ENCODE results near the gene CFAP45. TPM values are rescaled to one million over a fixed set of nuclear protein-coding genes. Genes with fewer than 3 reads are reported as not detected.

CFAP45 gene
- total and polyA plus RNA-seq, 4 experiments from 2014 or later: 0.15 to 0.67 (median 0.52) TPM; not detected in 1

DNA sequence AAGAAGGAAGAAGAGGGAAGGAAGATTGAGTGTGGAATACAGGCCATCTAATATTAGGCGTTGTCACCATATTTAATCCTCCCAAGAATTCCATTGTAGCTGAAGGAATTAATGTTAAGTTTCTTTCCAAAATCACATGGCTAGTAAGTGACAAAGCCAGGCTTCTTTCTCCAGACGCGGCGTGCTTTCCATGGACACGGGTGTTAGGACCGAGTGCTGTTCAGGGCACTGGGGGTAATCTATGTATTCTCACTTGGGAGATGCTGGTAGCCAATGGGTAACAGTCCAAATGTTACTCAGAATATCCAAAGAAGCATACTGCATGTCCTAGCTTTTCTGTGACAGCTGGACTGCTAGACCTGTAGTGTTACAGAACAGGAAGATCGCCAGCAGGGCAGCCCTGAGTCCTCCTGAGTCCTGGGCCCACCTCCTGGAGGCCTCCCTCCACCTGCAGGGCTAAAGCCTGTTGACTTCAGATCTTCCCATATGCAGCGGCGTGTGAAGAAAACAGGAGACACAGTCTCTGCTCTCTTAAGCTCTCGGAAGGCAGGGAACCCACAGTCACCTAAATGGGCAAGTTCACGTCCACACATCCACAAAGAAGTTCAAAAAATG, 40.1 kb upstream of the CFAP45 start:
- POLR2A ChIA-PET (ENCODE audit: partially characterized antibody): interaction anchor here (1.1 kb wide), 1 partner anchor 15 kb away, joined by 3 read pairs; the partner anchor contains the start of gene TAGLN2
- no peak overlapping the region for H3K27ac Mint-ChIP-seq
- no peaks in the 10 kb centered on the region for H3K36me3 Mint-ChIP-seq
- H3K4me1 Mint-ChIP-seq: peaks cover 4 to 12% (median 7%) of the 10 kb centered on the region in 4 donors
- H3K27me3 Mint-ChIP-seq: peaks cover 26 to 32% of the 10 kb centered on the region in 2 donors
- peaks cover 18% of the 10 kb centered on the region for H3K27me3 ChIP-seq (ENCODE audit: insufficient read depth, low read length)
- H3K9me3 Mint-ChIP-seq: no peaks in the 10 kb centered on the region
- DNase-seq: no peak
- no peak overlapping the region for H3K4me3 ChIP-seq (ENCODE audit: low read length in 2 of 2)
- H3K9me3 ChIP-seq (ENCODE audit: control insufficient read depth in 1 of 2, low read length in 2 of 2): no peaks in the 10 kb centered on the region
- no peak overlapping the region for H3K27ac ChIP-seq (ENCODE audit: low read depth, low read length)
- intact Hi-C loops (cut with micrococcal nuclease): no loop called here
- peaks cover 19% of the 10 kb centered on the region for H3K4me1 ChIP-seq (ENCODE audit: insufficient read depth, low read length)
- H3K36me3 ChIP-seq (ENCODE audit: insufficient read depth, low read length): no peaks in the 10 kb centered on the region
- H3K4me3 Mint-ChIP-seq: no peak overlapping the region
- CTCF ChIA-PET (ENCODE audit: partially characterized antibody): interaction anchor here (0.8 to 10.8 kb wide), 8 partner anchors 8 to 143 kb away, joined by 3 to 120 read pairs (median 4); no protein-coding TSS in a partner anchor

DNA sequence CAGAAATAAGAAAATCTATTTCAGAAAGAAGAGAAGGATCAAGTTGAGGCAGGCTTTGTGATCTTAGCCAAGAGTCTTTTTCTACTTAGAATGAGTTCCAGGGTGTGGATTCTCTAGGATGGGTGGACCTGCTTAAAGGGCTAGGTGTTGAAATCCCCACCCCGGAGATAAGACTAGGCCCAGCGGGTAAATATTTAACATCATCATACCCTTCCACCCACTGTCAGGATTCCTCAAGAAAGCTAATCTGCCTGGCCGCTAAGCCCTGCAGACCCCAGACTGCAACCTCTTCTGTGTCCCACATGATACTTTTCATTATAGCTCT, 39.7 kb upstream of the CFAP45 start:
- H3K9me3 Mint-ChIP-seq: no peaks in the 10 kb centered on the region

DNA sequence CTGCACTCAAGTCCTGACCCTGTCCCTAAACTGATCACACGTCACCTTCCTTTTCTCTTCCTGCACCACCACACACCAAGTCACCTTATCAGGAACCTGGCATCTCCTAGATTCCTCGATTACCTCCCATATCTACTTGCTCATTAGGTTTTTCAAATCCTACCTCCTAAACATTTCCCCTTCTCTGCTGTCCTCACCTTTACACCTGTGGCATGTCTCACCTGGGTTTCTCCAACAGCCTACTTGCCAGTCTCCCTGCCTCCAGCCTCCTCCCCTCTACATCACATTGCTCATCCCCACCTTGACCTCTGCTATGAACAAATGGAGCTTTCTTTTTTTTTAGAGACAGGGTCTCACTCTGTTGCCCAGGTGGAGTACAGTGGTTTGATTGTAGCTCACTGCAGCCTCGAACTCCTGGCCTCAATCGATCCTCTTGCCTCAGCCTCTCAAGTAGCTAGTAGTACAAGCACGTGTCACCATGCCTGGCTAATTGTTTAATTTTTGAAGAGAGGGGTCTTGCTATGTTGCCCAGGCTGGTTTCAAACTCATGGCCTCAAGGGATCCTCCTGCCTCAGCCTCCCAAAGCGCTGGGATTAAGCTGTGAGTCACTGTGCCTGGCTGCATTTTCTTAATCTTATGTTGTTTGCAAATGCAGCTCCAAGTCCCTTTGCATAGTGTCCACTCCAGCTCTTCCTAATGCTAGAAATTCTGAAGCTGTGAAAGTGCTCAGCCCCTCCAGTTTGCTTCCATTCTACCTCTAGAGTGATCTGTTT, 39.1 kb upstream of the CFAP45 start:
- Histone ChIP-seq H3K36me3 (ENCODE audit: insufficient read depth, low read length) (no peaks in the 10 kb centered on the region), H3K27ac (ENCODE audit: low read depth, low read length) (no peak overlapping the region), H3K9me3 (ENCODE audit: control insufficient read depth in 1 of 2, low read length in 2 of 2) (no peaks in the 10 kb centered on the region), H3K4me1 (ENCODE audit: insufficient read depth, low read length) (peaks cover 15% of the 10 kb centered on the region), H3K4me3 (ENCODE audit: low read length in 2 of 2) (no peak overlapping the region), H3K27me3 (ENCODE audit: insufficient read depth, low read length) (peaks cover 9% of the 10 kb centered on the region)
- Mint-ChIP-seq H3K27ac (peak overlapping the region in 1 of 7 donors; percentile 31), H3K9me3 (no peaks in the 10 kb centered on the region), H3K4me3 (no peak overlapping the region), H3K27me3 (peaks cover 19 to 24% of the 10 kb centered on the region in 2 donors), H3K4me1 (peaks cover 0 to 7% (median 3%) of the 10 kb centered on the region in 4 donors), H3K36me3 (no peaks in the 10 kb centered on the region)
- CTCF ChIA-PET (ENCODE audit: partially characterized antibody): interaction anchor here (0.8 to 10.8 kb wide), 8 partner anchors 9 to 140 kb away, joined by 3 to 120 read pairs (median 4); no protein-coding TSS in a partner anchor
- intact Hi-C loops (cut with micrococcal nuclease): loop anchor here (5.0 kb wide), 1 partner anchor 438 kb away; no protein-coding TSS in a partner anchor
- DNase-seq: no peak
- POLR2A ChIA-PET (ENCODE audit: partially characterized antibody): no interaction called here

More for the DNA sequence above, 39.7 kb upstream of the CFAP45 start:
- intact Hi-C loops (cut with micrococcal nuclease): loop anchor here (5.0 kb wide), 1 partner anchor 438 kb away; no protein-coding TSS in a partner anchor
- no peaks in the 10 kb centered on the region for H3K36me3 ChIP-seq (ENCODE audit: insufficient read depth, low read length)
- H3K4me1 Mint-ChIP-seq: peaks cover under 1 to 8% (median 4%) of the 10 kb centered on the region in 4 donors
- no peak for DNase-seq
- peaks cover 13% of the 10 kb centered on the region for H3K27me3 ChIP-seq (ENCODE audit: insufficient read depth, low read length)
- H3K9me3 ChIP-seq (ENCODE audit: control insufficient read depth in 1 of 2, low read length in 2 of 2): no peaks in the 10 kb centered on the region
- H3K4me1 ChIP-seq (ENCODE audit: insufficient read depth, low read length): peaks cover 15% of the 10 kb centered on the region
- H3K4me3 ChIP-seq (ENCODE audit: low read length in 2 of 2): no peak overlapping the region
- H3K4me3 Mint-ChIP-seq: no peak overlapping the region
- H3K27me3 Mint-ChIP-seq: peaks cover 21 to 28% of the 10 kb centered on the region in 2 donors
- ChIA-PET CTCF (ENCODE audit: partially characterized antibody) (interaction anchor here (0.8 to 10.8 kb wide), 8 partner anchors 8 to 144 kb away, joined by 3 to 120 read pairs (median 4); no protein-coding TSS in a partner anchor), POLR2A (ENCODE audit: partially characterized antibody) (no interaction called here)
- no peaks in the 10 kb centered on the region for H3K36me3 Mint-ChIP-seq
- H3K27ac ChIP-seq (ENCODE audit: low read depth, low read length): no peak overlapping the region
- no peak overlapping the region for H3K27ac Mint-ChIP-seq

DNA sequence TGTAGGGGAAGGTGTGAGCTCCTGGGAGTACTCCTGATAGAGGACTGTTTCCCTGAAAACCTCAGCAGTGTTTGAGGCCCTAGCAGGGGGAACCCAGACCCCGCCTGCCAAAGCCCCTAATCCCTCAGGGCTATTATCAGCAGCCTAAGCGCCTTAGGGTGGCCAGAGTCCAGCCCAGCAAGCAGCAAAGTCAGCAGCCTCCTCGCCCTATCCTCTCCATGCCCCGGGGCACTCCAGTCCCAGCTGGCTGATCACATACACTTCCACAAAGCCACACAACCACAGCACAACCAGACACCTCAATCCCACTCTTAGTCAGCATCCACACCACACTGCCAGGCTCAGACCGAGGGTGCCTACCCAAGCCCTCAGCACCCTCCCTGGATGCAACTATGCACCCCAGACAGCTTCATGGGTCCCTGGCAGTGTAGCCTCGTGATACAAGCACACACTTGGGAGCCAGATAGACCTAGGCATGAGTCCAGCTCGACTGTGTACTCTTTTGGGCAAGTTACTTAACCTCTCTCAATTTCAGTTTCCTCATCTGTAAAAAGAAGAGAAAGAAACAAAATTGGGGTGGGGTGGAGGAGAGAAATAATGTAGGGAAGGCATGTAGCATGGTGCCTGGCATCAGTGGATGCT, 38.4 kb upstream of the CFAP45 start:
- H3K9me3 Mint-ChIP-seq: no peaks in the 10 kb centered on the region
- Histone ChIP-seq H3K36me3 (ENCODE audit: insufficient read depth, low read length) (no peaks in the 10 kb centered on the region), H3K9me3 (ENCODE audit: control insufficient read depth in 1 of 2, low read length in 2 of 2) (no peaks in the 10 kb centered on the region), H3K27ac (ENCODE audit: low read depth, low read length) (no peak overlapping the region), H3K4me1 (ENCODE audit: insufficient read depth, low read length) (peaks cover 15% of the 10 kb centered on the region), H3K27me3 (ENCODE audit: insufficient read depth, low read length) (peaks cover 2% of the 10 kb centered on the region), H3K4me3 (ENCODE audit: low read length in 2 of 2) (no peak overlapping the region)
- POLR2A ChIA-PET (ENCODE audit: partially characterized antibody): interaction anchor here (4.6 kb wide), 1 partner anchor 14 kb away, joined by 33 read pairs; the partner anchor contains the start of gene TAGLN2
- H3K4me3 Mint-ChIP-seq: no peak overlapping the region
- H3K4me1 Mint-ChIP-seq: peaks cover 0 to 7% (median 3%) of the 10 kb centered on the region in 4 donors
- CTCF ChIA-PET (ENCODE audit: partially characterized antibody): interaction anchor here (0.8 to 10.8 kb wide), 9 partner anchors 8 to 139 kb away, joined by 3 to 120 read pairs (median 4); no protein-coding TSS in a partner anchor
- peaks cover 12 to 20% of the 10 kb centered on the region in 2 donors for H3K27me3 Mint-ChIP-seq
- DNase-seq: no peak
- intact Hi-C loops (cut with micrococcal nuclease): loop anchor here (5.0 kb wide), 1 partner anchor 439 kb away; no protein-coding TSS in a partner anchor
- H3K36me3 Mint-ChIP-seq: no peaks in the 10 kb centered on the region
- H3K27ac Mint-ChIP-seq: peak overlapping the region in 2 of 7 donors; percentile 3 to 13

DNA sequence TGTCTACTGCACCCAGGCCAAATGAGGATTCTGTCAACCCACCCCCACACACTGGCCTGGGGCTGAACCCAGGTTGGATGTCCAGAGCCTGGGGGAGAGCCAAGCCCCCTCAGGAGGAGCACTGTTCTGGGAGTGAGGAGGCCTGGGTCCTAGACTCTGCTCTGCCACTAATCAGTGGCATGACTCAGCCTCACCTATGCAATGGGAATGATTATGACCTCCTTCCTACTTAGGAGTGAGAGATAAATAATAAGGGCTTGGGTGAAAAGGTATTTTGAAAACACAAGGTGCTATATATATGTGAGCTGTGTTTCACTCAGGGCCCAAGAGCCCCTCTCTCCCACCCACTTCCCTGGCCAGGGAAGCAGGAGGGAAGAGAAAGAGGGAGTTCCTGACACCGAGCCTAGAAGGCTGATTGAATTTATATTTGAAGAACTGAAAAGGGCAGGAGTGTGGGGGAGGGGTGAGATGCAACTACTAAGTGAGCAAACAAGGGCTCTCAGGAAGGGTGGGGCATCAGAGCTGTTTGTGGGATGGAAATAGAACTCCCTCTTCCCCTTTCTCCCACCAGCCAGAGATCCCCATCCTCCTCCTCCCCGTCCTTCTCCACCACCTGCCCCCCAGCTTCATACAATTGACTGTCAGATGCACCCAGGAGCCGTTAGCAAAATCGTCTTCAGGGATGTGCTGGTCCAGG, 37.2 kb upstream of the CFAP45 start:
- Histone ChIP-seq H3K27ac (ENCODE audit: low read depth, low read length) (no peak overlapping the region), H3K4me1 (ENCODE audit: insufficient read depth, low read length) (peaks cover 15% of the 10 kb centered on the region), H3K4me3 (ENCODE audit: low read length in 2 of 2) (no peak overlapping the region), H3K9me3 (ENCODE audit: control insufficient read depth in 1 of 2, low read length in 2 of 2) (no peaks in the 10 kb centered on the region), H3K27me3 (ENCODE audit: insufficient read depth, low read length) (no peaks in the 10 kb centered on the region), H3K36me3 (ENCODE audit: insufficient read depth, low read length) (no peaks in the 10 kb centered on the region)
- H3K36me3 Mint-ChIP-seq: no peaks in the 10 kb centered on the region
- H3K4me3 Mint-ChIP-seq: no peak overlapping the region
- no peak overlapping the region for H3K27ac Mint-ChIP-seq
- ChIA-PET CTCF (ENCODE audit: partially characterized antibody) (interaction anchor here (1.0 to 10.8 kb wide), 6 partner anchors 9 to 142 kb away, joined by 4 to 120 read pairs (median 9); partner anchors contain the start of gene TAGLN2), POLR2A (ENCODE audit: partially characterized antibody) (interaction anchor here (1.4 to 4.6 kb wide), 2 partner anchors 9 to 13 kb away, joined by 3 to 33 read pairs; partner anchors contain the start of genes IGSF9 and TAGLN2)
- peaks cover 0 to 7% (median 3%) of the 10 kb centered on the region in 4 donors for H3K4me1 Mint-ChIP-seq
- intact Hi-C loops (cut with micrococcal nuclease): loop anchor here (2.0 to 5.0 kb wide), 3 partner anchors 138 to 440 kb away; no protein-coding TSS in a partner anchor
- no peak for DNase-seq
- peaks cover 8 to 14% of the 10 kb centered on the region in 2 donors for H3K27me3 Mint-ChIP-seq
- no peaks in the 10 kb centered on the region for H3K9me3 Mint-ChIP-seq

DNA sequence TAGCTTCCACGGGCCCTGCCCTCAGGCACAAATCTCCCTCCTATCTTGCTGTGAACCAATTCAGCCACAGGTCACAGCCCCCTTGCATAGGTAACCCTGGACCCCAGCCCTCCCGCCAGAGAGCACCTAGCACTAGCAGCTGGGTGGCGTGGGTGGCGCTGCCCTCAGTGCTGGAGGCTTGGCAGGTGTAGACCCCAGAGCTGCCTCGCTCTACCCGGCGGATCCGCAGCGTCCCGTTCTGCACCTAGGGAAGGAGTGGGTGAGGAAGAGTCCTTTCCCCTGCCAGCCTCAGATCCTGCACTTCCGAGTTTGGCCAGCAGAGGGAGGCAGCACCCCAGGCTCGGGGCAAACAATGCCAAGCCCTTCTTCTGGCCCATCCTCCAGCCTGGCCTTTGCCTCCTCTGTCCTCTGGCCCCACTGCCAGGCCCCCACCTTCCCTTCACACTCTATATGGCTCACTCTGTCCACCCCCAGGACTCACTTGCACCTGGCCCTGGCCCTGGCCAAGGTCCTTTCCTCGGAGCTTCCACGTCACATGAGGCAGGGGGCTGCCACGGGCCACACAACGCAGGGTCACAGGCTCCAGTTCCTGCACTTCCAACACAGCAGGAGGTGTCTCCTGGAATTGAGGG, 36.4 kb upstream of the CFAP45 start:
- Mint-ChIP-seq H3K27ac (peak overlapping the region in 3 of 7 donors; percentile 40 to 68 (median 45)), H3K4me3 (peak overlapping the region in 1 of 8 donors; percentile 26), H3K36me3 (no peaks in the 10 kb centered on the region), H3K4me1 (peaks cover 0 to 7% (median 3%) of the 10 kb centered on the region in 4 donors), H3K9me3 (no peaks in the 10 kb centered on the region), H3K27me3 (peaks cover 6 to 10% of the 10 kb centered on the region in 2 donors)
- DNase-seq: peak; percentile 69 to 81 (median 73)
- H3K4me1 ChIP-seq (ENCODE audit: insufficient read depth, low read length): peaks cover 15% of the 10 kb centered on the region
- no peak overlapping the region for H3K27ac ChIP-seq (ENCODE audit: low read depth, low read length)
- no peaks in the 10 kb centered on the region for H3K9me3 ChIP-seq (ENCODE audit: control insufficient read depth in 1 of 2, low read length in 2 of 2)
- POLR2A ChIA-PET (ENCODE audit: partially characterized antibody): interaction anchor here (0.9 to 4.6 kb wide), 3 partner anchors 9 to 12 kb away, joined by 3 to 33 read pairs (median 3); partner anchors contain the start of genes IGSF9 and TAGLN2
- no peak overlapping the region for H3K4me3 ChIP-seq (ENCODE audit: low read length in 2 of 2)
- intact Hi-C loops (cut with micrococcal nuclease): loop anchor here (1.0 to 5.0 kb wide), 6 partner anchors 9 to 441 kb away; partner anchors contain the start of genes IGSF9 and TAGLN2
- no peaks in the 10 kb centered on the region for H3K27me3 ChIP-seq (ENCODE audit: insufficient read depth, low read length)
- no peaks in the 10 kb centered on the region for H3K36me3 ChIP-seq (ENCODE audit: insufficient read depth, low read length)
- CTCF ChIA-PET (ENCODE audit: partially characterized antibody): interaction anchor here (1.1 to 10.8 kb wide), 7 partner anchors 9 to 149 kb away, joined by 3 to 120 read pairs (median 7); partner anchors contain the start of genes IGSF9 and TAGLN2
